Activated CD4-positive, alpha-beta T cell treated with anti-CD3 and anti-CD28 coated beads, Interleukin-2, amount 50 U/mL, for 4 hours (primary cell): ENCODE results near the gene CNST.
"Not testable (repeated sequence)": the region's sequence is repeated elsewhere in the genome, so short reads cannot be mapped to it uniquely, and the experiment has no call there.

Experiments
- DNase-seq, 2 experiments: peaks; one replicate each; pipeline ENCODE4 v3.0.0-alpha.2; 2020

Gene CNST

GRCh38 chr1:246588159-246588721, 22.0 kb downstream of the CNST start:
- DNase-seq: no peak

GRCh38 chr1:246589919-246590318, 23.7 kb downstream of the CNST start:
- DNase-seq: not testable (repeated sequence)

GRCh38 chr1:246591047-246591446, 24.8 kb downstream of the CNST start:
- no peak for DNase-seq

GRCh38 chr1:246591504-246591903, 25.2 kb downstream of the CNST start:
- DNase-seq: no peak

- no peak for DNase-seq
Observed at GRCh38 chr1:246591958-246592357, 25.7 kb downstream of the CNST start.

GRCh38 chr1:246592695-246593094, 26.4 kb downstream of the CNST start:
- no peak for DNase-seq

GRCh38 chr1:246595146-246595545, 28.9 kb downstream of the CNST start:
- DNase-seq: no peak

GRCh38 chr1:246597340-246597739, 31.1 kb downstream of the CNST start:
- DNase-seq: no peak

GRCh38 chr1:246597971-246598370, 31.7 kb downstream of the CNST start:
- no peak for DNase-seq

GRCh38 chr1:246599315-246599714, 33.1 kb downstream of the CNST start:
- DNase-seq: no peak

- no peak for DNase-seq
Observed at GRCh38 chr1:246600579-246600978, 34.3 kb downstream of the CNST start.

- DNase-seq: no peak
Observed at GRCh38 chr1:246602194-246602593, 35.9 kb downstream of the CNST start.

- not testable (repeated sequence) for DNase-seq
Observed at GRCh38 chr1:246605231-246605630, 39.0 kb downstream of the CNST start.

- no peak for DNase-seq
Observed at GRCh38 chr1:246607462-246607861, 41.2 kb downstream of the CNST start.

- peak in 1 of 2 experiments; percentile 20 for DNase-seq
Observed at GRCh38 chr1:246608616-246609376, 42.5 kb downstream of the CNST start.

GRCh38 chr1:246609632-246610031, 43.4 kb downstream of the CNST start:
- no peak for DNase-seq

- DNase-seq: no peak
Observed at GRCh38 chr1:246613096-246613758, 47.0 kb downstream of the CNST start.

- DNase-seq: no peak
Observed at GRCh38 chr1:246617156-246617555, 50.9 kb downstream of the CNST start.

GRCh38 chr1:246617768-246618167, 51.5 kb downstream of the CNST start:
- DNase-seq: no peak

GRCh38 chr1:246618240-246618808, 52.1 kb downstream of the CNST start:
- no peak for DNase-seq

- no peak for DNase-seq
Observed at GRCh38 chr1:246622035-246622652, 55.9 kb downstream of the CNST start.

GRCh38 chr1:246624091-246624490, 57.8 kb downstream of the CNST start:
- DNase-seq: no peak

GRCh38 chr1:246629030-246629429, 62.8 kb downstream of the CNST start:
- no peak for DNase-seq
